Naive B cell (primary cell): ENCODE results near the gene CRYZ. TPM values are rescaled to one million over a fixed set of nuclear protein-coding genes. Genes with fewer than 3 reads are reported as not detected.
"Not testable (repeated sequence)": the region's sequence is repeated elsewhere in the genome, so short reads cannot be mapped to it uniquely, and the experiment has no call there.

Source experiments
- ATAC-seq, 2 donors: fragments of 150-1000 bp; cut with Tn5 transposase; 2 replicates each; pipeline ENCODE4 v1.10.0; 2021; ENCODE audit warnings: low read depth in 2 of 2, mild to moderate bottlenecking in 2 of 2, moderate library complexity in 2 of 2
- DNase-seq: peaks from one replicate; pipeline ENCODE4 v3.0.0; 2022
- H3K27ac Mint-ChIP-seq, 6 donors: one replicate each; pipeline ENCODE4 v1.8.0; 2020 to 2022; ENCODE audit warnings: mild to moderate bottlenecking in 6 of 6, mixed read lengths in 6 of 6, moderate library complexity in 5 of 6, inconsistent platforms in 2 of 6
- H3K27me3 Mint-ChIP-seq, 3 donors: one replicate each; pipeline ENCODE4 v1.8.0; 2021 to 2022; ENCODE audit warnings: mixed read lengths in 3 of 3, mild to moderate bottlenecking in 1 of 3
- H3K36me3 Mint-ChIP-seq, 2 donors: one replicate each; pipeline ENCODE4 v1.8.0; 2020 to 2022; ENCODE audit warnings: mixed read lengths in 2 of 2, inconsistent platforms in 1 of 2, mild to moderate bottlenecking in 1 of 2
- H3K4me1 Mint-ChIP-seq, 3 donors: one replicate each; pipeline ENCODE4 v1.8.0; 2020 to 2022; ENCODE audit warnings: mixed read lengths in 3 of 3, inconsistent platforms in 1 of 3, mild to moderate bottlenecking in 1 of 3, moderate library complexity in 1 of 3
- H3K4me3 Mint-ChIP-seq, 8 donors: one replicate each; pipeline ENCODE4 v1.8.0; 2020 to 2022; ENCODE audit warnings: mild to moderate bottlenecking in 8 of 8, mixed read lengths in 8 of 8, moderate library complexity in 8 of 8, inconsistent platforms in 2 of 8
- H3K9me3 Mint-ChIP-seq, 7 donors: one replicate each; pipeline ENCODE4 v1.8.0; 2020 to 2022; ENCODE audit warnings: mixed read lengths in 7 of 7, mild to moderate bottlenecking in 5 of 7, inconsistent platforms in 2 of 7, moderate library complexity in 1 of 7
- polyA plus RNA-seq, 6 donors: library from polyadenylated mRNA; unstranded; fragments of 300-500 nt; fragmentation: Illumina TruSeq; gene quantifications; one replicate each; pipeline ENCODE4 v1.2.3, GENCODE V29; 2021; ENCODE audit warnings: low read depth in 6 of 6

The CRYZ gene, protein sequence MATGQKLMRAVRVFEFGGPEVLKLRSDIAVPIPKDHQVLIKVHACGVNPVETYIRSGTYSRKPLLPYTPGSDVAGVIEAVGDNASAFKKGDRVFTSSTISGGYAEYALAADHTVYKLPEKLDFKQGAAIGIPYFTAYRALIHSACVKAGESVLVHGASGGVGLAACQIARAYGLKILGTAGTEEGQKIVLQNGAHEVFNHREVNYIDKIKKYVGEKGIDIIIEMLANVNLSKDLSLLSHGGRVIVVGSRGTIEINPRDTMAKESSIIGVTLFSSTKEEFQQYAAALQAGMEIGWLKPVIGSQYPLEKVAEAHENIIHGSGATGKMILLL
- 10 to 100 TPM; 23.5 to 49.4 (median 42.5) TPM for polyA plus RNA-seq

DNA sequence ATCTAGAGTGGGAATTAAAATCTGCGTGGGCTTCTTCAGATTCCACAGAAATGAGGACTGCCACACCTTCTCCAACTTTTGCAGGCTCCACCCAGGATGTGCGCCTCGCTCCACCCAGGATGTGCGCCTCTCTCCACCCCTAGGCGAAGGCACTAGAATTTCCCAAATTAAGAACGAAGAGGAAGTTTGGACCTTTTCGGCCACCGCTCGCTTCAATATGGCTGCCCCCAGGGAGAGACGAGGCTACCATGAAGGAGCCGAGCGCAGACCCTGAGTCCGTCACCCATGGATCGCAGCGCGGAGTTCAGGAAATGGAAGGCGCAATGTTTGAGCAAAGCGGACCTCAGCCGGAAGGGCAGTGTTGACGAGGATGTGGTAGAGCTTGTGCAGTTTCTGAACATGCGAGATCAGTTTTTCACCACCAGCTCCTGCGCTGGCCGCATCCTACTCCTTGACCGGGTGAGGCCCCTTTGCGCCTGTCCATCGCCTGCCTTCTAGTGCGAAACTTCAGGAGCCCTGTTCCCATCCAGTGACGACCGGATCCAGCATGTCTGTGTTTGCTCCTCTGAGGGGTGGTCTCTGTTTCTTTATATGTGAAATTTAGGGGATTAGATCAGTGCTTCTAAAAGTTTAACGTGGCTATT is at the start of gene CRYZ, which contains the start of gene TYW3:
TSS of gene CRYZ (minus strand) at position 91 of the 644 bp plus-strand sequence. CDS start 8,229 bp downstream, outside the sequence.
TSS of gene TYW3 (plus strand) at position 193 of the 644 bp plus-strand sequence. CDS start at position 286, 93 bp downstream.
- Mint-ChIP-seq H3K36me3 (peaks cover 0 to 15% of the 10 kb centered on the region in 2 donors), H3K4me1 (peaks cover 19 to 56% (median 40%) of the 10 kb centered on the region in 3 donors), H3K4me3 (peak within 1 kb of the TSS; percentile 93 to 99 (median 96)), H3K9me3 (no peaks in the 10 kb centered on the region), H3K27ac (peak within 1 kb of the TSS; percentile 93 to 99 (median 96)), H3K27me3 (no peaks in the 10 kb centered on the region)
- ATAC-seq (peak; percentile 79 to 82), DNase-seq (peak; percentile 82)

DNA sequence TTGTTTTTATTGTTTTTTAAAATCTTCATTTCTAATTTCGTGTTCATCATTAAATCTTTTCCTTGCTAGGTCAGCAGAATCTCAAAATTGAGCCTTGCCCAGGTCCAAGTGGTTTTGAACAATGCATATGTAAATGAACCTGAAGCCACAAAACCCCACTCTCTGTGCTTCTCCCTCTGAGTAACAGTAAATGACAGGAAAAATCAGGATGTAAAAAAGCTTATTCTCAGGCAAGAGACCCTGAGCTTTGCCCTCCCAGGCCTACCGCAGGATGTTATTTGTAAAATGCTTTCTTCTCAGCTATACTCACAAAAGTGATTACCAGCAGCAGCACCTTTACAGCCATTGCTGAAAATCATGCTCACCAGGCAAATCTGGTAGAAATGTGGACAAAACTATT is 47.7 kb upstream of the CRYZ start:
- H3K4me3 Mint-ChIP-seq: no peak overlapping the region
- DNase-seq: no peak
- H3K27ac Mint-ChIP-seq: no peak overlapping the region
- peaks cover 9 to 25% (median 21%) of the 10 kb centered on the region in 3 donors for H3K27me3 Mint-ChIP-seq
- H3K36me3 Mint-ChIP-seq: no peaks in the 10 kb centered on the region
- no peaks in the 10 kb centered on the region for H3K4me1 Mint-ChIP-seq
- no peak for ATAC-seq
- no peaks in the 10 kb centered on the region for H3K9me3 Mint-ChIP-seq

DNA sequence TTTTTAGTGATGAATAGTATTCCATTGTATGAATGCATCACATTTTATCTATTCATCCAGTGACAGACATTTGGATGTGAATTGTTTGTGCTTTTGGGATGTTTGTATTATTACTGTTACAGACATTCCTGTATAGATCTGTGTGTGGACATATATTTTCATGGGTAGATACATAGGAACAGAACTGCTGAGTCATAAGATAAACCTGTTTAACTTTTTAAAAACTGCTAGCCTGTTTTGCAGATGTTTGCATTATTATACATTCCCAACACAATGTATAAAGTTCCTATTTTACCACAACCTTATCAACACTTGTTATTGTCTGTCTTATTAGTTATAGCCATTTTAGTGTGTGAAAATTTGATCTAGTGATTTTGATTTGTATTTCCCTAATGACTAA is 46.9 kb upstream of the CRYZ start:
- no peaks in the 10 kb centered on the region for H3K9me3 Mint-ChIP-seq
- ATAC-seq: no peak
- DNase-seq: no peak
- H3K36me3 Mint-ChIP-seq: no peaks in the 10 kb centered on the region
- H3K27me3 Mint-ChIP-seq: peaks cover 9 to 23% (median 23%) of the 10 kb centered on the region in 3 donors
- H3K4me3 Mint-ChIP-seq: no peak overlapping the region
- H3K27ac Mint-ChIP-seq: no peak overlapping the region
- no peaks in the 10 kb centered on the region for H3K4me1 Mint-ChIP-seq

DNA sequence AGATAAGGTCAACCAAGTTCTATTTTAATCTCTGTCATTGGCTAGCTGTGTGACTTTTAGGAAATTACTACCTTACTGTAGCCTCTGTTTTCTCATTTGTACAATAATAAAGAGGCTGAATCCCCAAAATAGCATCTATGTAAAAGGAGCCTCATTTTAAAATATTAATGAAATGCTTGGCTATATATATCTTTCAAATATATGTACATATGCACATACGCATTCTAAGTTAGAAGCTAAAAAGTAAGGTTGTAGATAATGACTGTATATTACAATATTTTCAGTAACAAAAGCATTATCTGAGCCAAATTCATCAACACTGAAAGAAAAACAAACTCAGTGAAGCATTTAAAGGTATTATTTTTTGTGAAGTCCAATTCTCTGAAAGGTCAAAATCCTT is 44.7 kb upstream of the CRYZ start:
- DNase-seq: no peak
- Mint-ChIP-seq H3K9me3 (no peaks in the 10 kb centered on the region), H3K4me3 (no peak overlapping the region), H3K36me3 (no peaks in the 10 kb centered on the region), H3K27me3 (peaks cover 2 to 22% (median 14%) of the 10 kb centered on the region in 3 donors), H3K4me1 (no peaks in the 10 kb centered on the region), H3K27ac (no peak overlapping the region)
- ATAC-seq: no peak

DNA sequence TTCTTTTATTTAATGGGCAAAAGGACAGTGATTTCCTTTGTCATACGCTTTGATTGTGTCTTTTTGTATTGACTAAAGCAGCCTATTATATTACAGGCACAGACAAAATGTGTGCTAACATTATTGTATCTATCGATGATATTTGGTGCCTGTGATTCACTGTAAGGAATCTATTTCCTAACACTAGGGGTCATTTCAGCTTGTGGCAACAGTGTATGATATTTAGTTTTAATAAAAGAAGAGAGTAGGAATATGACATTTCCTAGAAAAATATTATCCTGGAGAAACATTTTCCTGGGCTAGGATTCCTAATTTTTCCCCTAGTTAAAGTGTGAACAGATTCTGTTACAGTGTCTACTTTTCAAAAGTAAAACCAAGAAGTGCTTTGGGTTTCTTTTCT is 42.9 kb upstream of the CRYZ start:
- Mint-ChIP-seq H3K4me1 (no peaks in the 10 kb centered on the region), H3K4me3 (no peak overlapping the region), H3K9me3 (no peaks in the 10 kb centered on the region), H3K27me3 (peaks cover 0 to 15% (median 11%) of the 10 kb centered on the region in 3 donors), H3K27ac (no peak overlapping the region), H3K36me3 (no peaks in the 10 kb centered on the region)
- no peak for ATAC-seq
- no peak for DNase-seq

DNA sequence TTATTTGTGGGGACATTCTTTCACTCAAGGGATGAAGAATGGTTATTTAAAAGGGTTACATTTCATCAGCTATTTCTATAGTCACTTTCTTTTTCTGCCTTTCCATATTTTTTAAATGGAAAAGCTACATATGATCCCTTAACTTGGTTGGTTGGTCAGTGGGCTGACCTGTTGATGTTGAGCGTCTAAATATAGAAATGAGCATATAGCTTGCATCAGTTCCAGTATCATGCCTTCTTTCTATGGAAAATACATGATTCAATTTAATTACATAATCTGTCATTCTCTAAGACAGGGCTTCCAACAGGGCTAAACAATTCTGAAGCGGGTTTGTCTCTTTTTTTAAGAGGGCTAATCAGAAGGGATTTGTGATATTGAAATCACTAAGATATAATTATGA is 40.7 kb upstream of the CRYZ start:
- Mint-ChIP-seq H3K4me3 (no peak overlapping the region), H3K36me3 (no peaks in the 10 kb centered on the region), H3K27ac (no peak overlapping the region), H3K27me3 (peaks cover 0 to 13% (median 6%) of the 10 kb centered on the region in 3 donors), H3K9me3 (no peaks in the 10 kb centered on the region), H3K4me1 (no peaks in the 10 kb centered on the region)
- ATAC-seq (no peak), DNase-seq (no peak)

DNA sequence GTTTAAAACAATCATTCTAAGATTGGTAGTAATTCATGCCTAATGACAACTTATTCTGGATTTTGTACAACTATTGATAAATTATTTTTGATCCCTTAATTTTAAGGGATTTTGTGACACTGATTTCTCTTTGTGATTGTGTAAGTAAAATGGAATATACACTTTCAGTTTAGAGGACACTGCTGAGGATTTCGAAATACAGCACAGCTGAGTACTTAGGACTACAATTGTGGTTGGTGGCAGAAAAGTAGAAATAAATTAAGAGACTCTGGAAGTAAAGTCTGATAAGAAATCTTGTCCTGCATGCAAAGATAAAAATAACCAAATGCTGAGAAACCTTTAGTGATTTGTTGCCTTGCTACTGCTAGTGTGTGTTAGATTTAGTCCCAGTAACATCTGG is 40.1 kb upstream of the CRYZ start:
- Mint-ChIP-seq H3K9me3 (no peaks in the 10 kb centered on the region), H3K36me3 (no peaks in the 10 kb centered on the region), H3K4me1 (no peaks in the 10 kb centered on the region), H3K4me3 (no peak overlapping the region), H3K27ac (no peak overlapping the region), H3K27me3 (peaks cover 0 to 8% (median 0%) of the 10 kb centered on the region in 3 donors)
- no peak for DNase-seq
- ATAC-seq: no peak

DNA sequence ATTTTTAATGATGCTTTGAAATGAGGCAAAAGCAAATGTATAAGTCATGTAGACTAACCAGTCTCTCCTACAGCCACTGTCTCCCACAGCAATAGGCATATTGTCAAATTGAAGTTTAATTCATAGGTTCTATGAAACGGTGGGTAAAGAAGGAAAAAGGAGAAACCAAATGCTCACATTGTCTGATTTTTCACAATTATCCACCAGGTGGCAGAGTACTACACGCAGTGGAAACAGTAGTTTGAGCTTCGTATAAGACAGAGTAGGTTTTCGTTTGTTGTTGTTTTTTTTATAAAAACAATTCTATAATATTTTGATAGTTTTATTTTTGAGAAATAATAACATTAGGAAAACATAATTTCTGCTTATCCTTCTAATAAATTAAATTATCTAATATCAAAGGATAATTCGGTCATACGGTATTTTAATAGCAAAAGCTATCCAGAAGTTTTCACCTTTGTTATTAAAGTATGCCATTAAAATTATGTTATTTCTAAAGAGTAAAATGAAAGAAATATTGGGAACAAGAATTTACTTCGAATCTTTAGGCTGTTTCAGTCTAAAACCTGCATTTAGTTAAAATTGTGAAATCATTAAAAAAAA is 39.2 kb upstream of the CRYZ start:
- Mint-ChIP-seq H3K9me3 (no peaks in the 10 kb centered on the region), H3K27ac (no peak overlapping the region), H3K4me3 (no peak overlapping the region), H3K4me1 (no peaks in the 10 kb centered on the region), H3K36me3 (no peaks in the 10 kb centered on the region), H3K27me3 (peaks cover 0 to 8% (median 0%) of the 10 kb centered on the region in 3 donors)
- peak; percentile 9 for DNase-seq
- peak in 1 of 2 donors; percentile 51 for ATAC-seq

DNA sequence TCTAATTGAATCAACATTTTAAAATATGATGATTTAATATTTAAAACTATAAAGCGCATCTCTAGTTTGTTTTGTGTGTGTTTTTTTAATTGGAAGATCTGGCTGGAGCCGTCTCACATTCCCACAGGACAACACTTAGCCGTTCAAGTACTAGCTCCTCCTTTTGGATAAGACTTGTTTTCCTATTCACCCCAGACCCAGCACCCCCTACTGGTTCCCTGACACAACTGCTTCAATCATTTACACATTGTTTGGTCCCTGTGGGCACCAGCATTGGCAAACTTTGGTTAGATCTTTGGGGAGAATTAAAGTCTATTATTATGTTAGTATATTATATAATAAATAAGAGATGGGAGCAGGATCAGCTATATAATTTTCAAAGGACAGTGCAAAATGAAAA is 34.6 kb upstream of the CRYZ start:
- H3K27me3 Mint-ChIP-seq: no peaks in the 10 kb centered on the region
- no peaks in the 10 kb centered on the region for H3K9me3 Mint-ChIP-seq
- H3K4me1 Mint-ChIP-seq: no peaks in the 10 kb centered on the region
- peak overlapping the region in 1 of 6 donors; percentile 60 for H3K27ac Mint-ChIP-seq
- H3K36me3 Mint-ChIP-seq: peaks cover 0 to 7% of the 10 kb centered on the region in 2 donors
- no peak overlapping the region for H3K4me3 Mint-ChIP-seq
- no peak for DNase-seq
- ATAC-seq: no peak

DNA sequence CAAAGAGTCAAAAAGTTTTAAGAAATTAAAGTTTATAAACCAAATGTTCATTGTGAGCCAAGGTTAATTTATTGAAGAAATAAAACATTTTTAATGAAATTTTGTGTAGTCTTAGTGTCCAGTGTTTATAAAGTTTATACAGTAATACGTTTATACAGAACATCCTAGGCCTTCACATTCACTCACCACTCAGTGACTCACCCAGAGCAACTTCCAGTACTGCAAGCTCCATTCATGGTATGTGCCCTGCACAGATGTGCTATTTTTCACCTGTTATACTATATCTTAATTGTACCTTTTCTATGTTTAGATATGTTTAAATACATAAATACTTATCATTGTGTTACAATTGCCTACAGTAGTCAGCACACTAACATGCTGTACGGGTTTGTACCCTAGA is 33.7 kb upstream of the CRYZ start:
- DNase-seq: no peak
- H3K4me1 Mint-ChIP-seq: no peaks in the 10 kb centered on the region
- H3K4me3 Mint-ChIP-seq: no peak overlapping the region
- no peak for ATAC-seq
- peaks cover 3 to 12% of the 10 kb centered on the region in 2 donors for H3K36me3 Mint-ChIP-seq
- H3K27ac Mint-ChIP-seq: no peak overlapping the region
- H3K9me3 Mint-ChIP-seq: no peaks in the 10 kb centered on the region
- H3K27me3 Mint-ChIP-seq: no peaks in the 10 kb centered on the region

DNA sequence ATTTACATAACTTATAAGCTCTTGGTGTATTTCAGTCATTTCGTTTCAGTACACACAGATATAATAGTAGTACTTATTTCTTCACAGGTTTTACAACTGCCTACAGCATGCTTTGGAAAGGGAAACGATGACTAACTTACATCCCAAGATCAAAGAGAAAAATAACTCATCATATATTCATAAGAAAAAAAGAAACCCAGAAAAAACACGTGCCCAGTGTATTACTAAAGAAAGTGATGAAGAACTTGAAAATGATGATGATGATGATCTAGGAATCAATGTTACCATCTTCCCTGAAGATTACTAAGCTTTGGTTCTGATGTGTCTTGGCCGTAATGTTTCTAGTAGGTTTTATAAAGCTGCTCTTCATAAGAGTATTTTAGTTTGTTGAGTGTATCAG is 31.0 kb upstream of the CRYZ start:
- Mint-ChIP-seq H3K27ac (no peak overlapping the region), H3K27me3 (no peaks in the 10 kb centered on the region), H3K36me3 (peaks cover 13 to 17% of the 10 kb centered on the region in 2 donors), H3K4me3 (no peak overlapping the region), H3K9me3 (no peaks in the 10 kb centered on the region), H3K4me1 (no peaks in the 10 kb centered on the region)
- DNase-seq (no peak), ATAC-seq (no peak)

DNA sequence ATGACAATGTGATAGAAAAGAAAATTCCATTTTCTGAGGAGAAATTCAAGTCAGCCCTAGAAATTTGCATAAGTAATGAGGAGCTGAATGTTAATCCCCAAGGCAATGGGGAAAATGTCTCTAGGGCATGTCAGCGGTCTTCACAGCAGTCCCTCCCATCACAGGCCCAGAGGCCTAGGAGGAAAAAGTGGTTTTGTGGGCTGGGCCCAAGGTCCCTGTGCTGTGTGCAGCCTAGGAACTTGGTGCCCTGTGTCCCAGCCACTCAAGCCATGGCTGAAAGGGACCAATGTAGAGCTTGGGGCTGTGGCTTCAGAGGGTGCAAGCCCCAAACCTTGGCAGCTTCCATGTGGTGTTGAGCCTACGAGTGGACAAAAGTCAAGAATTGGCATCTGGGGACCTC is 23.8 kb upstream of the CRYZ start:
- H3K4me3 Mint-ChIP-seq, H3K27ac Mint-ChIP-seq, DNase-seq, ATAC-seq, H3K27me3 Mint-ChIP-seq, H3K4me1 Mint-ChIP-seq: not testable (repeated sequence)
- Mint-ChIP-seq H3K36me3 (peaks cover 65 to 69% of the 10 kb centered on the region in 2 donors), H3K9me3 (peaks cover 4 to 20% (median 11%) of the 10 kb centered on the region in 7 donors)

DNA sequence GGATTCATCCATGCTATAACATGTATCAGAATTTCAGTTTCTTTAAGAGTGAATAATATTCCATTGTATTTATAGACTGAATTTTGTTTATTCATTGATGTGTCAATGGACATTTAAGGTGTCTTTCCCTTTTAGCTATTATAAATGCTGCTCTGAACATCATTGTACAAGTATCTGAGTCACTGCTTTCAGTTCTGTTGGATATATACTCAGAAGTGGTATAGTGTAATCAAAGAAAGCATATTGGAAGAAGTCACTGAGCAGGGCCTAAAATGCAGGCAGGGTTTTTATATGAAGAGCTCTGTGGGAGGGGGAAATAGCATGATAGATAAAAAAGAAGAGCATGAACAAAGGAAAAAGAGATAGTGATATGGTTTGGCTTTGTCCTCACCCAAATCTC is 22.6 kb upstream of the CRYZ start:
- DNase-seq (no peak), ATAC-seq (no peak)
- Mint-ChIP-seq H3K27ac (no peak overlapping the region), H3K4me3 (no peak overlapping the region), H3K9me3 (peaks cover 4 to 20% (median 11%) of the 10 kb centered on the region in 7 donors), H3K27me3 (no peaks in the 10 kb centered on the region), H3K4me1 (peaks cover 0 to 4% (median 0%) of the 10 kb centered on the region in 3 donors), H3K36me3 (peaks cover 69 to 70% of the 10 kb centered on the region in 2 donors)
